ENCODE results near the gene XAF1.

GRCh38 chr17:6706996-6707395 is 48.9 kb upstream of the XAF1 start:
- TF ChIP-seq CTCF (IDR thresholded peaks at IDR 0.05; ENCODE audit: low read depth, low read length) = no peak
- TF ChIP-seq EZH2phosphoT487 (IDR thresholded peaks at IDR 0.05; ENCODE audit: low read depth) = no peak

All from OCI-LY3 (cell line).